CD4-positive, alpha-beta T cell treated with Interferon gamma for 1 hour (primary cell): ENCODE measurements around the gene BCAS3.

Source experiments
- DNase-seq: peaks from one replicate; pipeline ENCODE4 v3.0.0-alpha.2; 2020

BCAS3 gene

DNA sequence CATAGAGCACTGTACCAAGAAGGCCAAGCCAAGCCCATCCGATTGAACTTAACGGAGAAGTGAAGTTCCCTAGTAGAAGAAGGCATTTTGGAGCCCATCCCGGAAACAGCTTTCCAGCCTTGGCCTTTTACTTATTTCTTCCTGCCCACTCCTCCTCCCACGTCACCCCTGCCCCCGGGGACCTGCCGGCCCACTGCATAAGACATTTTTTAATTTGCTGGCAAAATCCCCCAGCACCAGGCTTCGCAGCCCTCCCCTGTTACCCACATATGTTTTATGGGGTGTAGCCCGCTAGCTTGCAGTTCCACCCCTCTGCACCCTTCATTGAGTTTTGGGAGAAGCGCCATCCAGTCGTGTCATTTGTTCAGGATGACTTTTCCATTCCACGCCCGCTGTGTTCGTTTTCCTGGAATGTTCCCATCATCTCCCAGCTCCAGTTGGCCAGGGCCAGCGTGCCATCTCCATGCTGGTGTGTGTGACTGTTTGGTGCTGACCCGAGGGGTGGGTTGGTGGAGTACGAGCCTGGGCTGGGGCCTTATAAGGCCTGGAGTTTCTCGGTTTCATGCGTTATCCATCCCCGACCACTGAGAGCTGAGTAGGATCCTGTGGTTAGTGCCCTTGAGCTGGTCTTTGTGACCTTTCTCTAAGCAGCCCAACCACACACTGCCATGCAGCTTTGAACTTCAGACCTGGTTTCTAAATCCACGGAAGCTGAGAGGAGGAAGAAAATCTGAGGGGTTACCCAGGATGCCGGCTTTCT, 702.0 kb downstream of the BCAS3 start:
- no peak for DNase-seq

- no peak for DNase-seq
These were observed 702.7 kb downstream of the BCAS3 start for GRCh38 chr17:61380217-61380835.

DNA sequence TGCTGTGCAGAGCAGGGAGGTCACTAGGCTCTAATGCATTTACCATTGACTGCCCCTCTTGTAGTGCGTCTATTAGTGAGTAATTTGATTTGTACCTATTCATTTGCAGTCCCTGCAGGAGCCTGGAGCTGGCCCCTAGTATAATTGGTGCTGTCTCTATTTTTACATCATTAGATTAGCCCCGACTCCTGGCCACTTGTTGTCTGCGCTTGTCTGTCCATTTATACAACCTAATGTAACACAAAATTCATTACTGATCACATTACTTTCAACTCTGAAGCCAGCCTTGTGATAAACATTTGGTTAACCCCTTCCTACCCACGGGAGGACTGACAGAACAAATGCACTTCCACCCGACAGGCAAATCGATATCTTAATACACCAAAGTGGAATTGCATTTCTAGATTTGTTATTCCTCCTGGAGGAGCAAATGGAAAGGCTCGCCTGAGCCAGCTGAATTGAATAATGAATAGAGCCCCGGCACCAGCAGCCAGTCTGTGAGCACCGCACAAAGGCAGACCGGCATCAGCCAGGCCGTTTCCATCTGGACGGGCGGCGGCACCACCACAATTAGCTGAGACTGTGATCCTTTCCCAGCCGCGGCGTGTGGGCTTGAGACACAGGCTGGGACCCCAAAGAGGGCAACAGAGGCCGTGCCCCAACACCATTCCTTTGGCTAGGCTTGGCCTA, 703.3 kb downstream of the BCAS3 start:
- no peak for DNase-seq

DNA sequence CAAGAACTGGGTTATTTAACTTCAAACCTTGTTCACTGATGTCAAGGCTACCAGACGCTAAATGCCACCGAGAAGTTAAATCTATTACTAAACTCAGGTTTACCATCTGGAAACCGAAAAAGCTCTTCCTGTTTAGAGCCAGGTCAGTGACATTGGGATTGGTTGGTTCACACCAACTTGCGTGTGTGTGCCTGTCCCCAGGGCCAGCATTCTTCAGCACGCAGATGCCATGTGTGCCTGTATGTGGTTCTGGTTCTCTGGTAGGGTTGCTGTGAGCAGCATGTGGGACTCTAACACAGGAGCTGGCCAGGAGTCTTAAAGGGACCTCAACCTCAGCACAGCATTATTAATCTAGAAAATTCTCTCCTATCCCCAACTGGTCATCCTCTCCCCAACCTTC, 703.9 kb downstream of the BCAS3 start:
- DNase-seq = no peak

DNA sequence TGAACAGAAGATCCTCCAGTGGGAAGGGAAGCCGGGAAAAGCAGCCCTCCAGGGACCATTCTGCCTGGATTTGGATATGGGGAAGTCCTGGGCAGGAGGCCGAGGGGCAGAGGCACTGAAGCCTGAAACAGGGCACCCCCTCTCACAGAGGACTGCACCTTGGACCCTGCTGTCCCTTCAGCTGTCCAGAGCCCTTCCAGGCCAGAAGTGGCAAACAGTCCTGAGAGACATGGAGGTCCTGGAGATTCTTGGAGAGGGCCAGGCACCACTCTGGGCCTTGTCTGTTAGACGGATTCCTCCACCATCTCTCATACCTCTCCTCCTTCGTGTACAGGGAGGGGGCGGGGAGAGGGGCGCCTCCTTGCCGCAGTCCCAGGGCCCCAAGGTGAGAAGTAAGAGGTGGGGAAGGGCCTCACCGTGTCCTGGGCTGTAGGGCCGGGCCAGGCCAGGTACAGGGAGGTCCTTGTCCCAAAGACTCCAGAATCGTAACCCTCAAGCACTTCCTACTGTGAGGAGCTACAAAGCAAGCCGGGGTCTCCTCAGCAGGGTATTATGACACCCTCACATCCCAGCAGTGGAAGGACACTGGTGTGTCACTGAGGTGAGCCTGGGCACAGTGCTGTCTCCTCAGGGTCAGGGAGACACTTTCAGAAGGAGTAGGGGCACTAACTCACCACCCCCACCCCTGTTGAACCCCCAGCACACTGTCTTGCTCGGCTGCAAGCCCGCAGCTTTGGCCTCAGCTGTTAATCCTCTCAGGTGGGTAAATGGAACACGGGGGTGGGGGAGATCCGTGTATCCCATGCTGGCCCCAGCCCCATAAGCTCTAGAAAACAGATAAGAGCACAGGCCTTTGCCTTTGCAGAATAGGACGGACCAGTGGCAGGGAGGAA, 705.4 kb downstream of the BCAS3 start:
- DNase-seq = no peak

GRCh38 chr17:61383689-61384201, 706.1 kb downstream of the BCAS3 start:
- no peak for DNase-seq

GRCh38 chr17:61384354-61384691, 706.7 kb downstream of the BCAS3 start:
- no peak for DNase-seq

DNA sequence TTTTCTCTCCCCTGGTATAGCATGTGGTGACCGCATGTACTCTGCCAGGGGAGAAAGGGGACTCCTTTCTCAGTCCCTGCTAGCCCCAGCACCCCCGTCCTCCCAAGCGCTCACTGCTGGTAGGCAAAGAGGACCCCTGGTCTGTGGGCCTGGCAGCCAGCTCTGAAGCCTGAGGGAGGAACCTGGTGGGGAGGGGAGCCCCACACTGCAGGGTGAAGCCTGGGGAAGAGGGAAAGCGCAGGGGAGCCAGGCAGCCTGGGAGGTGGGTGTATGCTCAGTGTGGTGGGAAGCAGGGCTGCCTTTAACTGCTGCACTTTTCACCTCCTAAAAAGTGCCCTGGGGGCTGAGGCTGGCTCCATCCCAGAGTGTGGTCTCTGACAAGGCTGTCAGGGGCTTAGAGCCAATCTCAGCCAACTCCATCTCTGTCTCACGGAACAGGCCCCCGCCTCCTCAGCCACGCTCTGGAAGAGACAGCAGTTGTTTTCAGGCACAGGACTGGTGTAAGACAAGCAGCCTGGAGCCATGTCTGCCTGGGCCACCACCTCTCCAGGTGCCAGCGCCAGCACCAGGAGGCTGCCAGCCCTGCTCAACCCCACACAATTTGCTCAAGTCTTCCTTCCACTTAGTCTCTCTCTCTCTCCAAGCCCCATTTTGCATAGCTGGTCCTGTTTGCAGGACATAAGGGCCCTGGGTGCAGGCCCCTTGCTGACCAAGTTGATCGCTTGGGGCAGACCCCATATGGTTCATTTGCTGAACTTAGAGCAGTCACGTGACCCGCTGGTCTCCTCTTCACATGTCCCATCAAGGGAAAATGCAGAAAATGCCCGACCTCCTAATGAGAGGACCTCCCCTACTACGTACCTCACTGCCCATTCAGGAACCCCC, 707.3 kb downstream of the BCAS3 start:
- no peak for DNase-seq

DNA sequence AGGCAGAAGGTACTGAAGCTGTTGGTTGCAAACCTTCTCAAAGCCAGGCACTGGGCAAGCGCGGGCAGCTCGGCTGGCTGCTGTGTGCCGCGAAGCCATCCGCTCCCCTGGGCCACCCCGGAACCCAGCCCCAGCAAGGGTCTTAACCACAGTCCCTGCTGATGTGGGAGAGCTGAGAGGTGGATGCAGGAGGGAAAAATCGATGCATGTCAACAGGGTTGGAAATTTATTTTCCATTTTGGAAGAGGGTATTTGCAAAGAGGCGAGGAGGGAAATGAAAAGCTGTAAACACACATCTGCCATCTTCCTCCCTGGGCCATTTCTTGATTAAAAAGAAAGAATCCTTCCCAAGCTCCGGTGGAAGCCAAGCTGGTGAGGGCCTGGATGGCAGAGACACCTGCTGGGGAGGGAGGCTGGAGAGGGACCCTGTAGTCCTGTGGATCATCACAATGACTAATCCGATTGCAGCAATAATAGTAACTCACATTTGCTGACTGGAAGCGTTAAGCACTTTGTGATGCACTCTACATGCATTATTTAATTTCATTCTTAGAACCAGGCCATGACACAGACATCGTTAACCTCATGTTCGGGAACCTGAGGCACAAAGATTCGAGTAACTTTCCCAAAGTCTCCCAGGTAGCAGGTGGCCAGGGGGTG, 708.1 kb downstream of the BCAS3 start:
- no peak for DNase-seq

DNA sequence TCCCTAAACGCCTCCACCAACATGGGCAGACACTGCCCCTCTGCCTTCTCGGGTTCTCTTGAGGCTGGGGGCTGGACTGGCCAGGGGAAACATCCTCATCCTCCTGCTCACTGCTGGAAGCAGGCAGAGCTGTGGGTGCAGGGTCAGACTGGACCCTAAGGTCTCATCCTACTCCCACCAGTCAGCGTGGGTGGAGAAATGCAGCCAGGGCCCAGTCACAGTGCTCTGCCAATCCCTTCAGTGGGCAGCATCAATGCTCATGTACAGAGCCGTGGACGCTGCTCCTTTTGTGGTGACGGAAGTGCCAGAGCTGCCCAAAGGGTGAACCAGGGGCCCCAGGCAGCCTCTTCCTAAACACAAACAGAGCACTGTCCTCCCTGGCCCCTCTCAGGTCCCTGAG, 708.6 kb downstream of the BCAS3 start:
- no peak for DNase-seq

DNA sequence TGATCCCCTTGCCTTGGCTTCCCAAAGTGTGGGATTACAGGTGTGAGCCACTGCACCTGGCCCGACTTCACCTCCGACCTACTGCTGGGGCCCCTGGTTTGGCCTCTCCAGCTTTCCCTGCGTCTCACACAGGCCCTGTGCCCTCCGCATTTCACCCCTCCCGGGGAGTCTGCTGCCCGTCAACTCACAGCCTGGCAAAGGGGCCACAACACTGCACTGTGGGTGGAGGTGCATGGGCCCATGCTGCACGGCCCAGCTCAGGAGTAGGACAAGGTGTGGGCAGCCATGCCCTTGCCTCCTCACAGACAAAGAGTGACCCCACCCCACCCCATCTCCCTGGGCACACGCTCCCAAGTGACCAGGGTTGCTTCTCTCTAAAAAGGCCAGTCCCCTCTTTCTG, 709.4 kb downstream of the BCAS3 start:
- DNase-seq = no peak

GRCh38 chr17:61387511-61388305, 710.1 kb downstream of the BCAS3 start:
- no peak for DNase-seq

DNA sequence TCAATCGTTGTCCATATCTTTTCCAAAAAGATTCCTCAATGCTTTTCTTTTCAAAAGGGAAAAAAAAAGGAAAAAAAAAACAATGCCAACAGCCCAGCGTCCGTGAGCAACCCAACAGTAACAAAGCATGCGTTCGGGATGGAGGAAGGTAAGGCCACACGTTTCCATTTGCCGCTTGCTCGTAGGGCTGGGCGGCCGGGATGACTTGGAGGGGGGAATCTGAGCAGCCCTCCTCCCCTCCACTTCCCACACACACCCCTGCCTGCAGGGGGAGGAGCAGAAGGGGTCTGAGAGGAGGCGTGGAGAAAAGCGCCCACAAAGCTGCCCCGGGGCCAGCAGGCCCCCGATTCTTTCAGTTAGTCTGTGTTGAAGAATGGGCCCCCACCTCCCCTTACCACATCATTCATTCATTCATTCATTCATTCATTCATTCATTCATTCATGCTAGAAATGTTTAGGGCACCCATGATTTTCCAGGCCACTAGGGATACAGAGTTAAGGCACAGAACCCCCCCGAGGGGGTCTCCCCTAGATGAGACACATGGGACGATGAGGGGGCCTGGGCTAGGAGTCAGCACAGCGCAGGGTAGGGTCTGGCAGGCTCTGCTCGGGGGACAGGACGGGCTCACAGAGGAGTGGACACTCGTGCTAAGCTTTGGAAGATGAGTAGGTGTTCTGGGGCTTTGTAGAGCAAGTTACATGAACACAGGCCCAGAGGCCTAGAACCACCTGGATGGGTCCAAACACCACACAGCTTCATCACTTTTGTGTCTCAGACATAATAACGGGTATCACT, 711.1 kb downstream of the BCAS3 start:
- DNase-seq = no peak

DNA sequence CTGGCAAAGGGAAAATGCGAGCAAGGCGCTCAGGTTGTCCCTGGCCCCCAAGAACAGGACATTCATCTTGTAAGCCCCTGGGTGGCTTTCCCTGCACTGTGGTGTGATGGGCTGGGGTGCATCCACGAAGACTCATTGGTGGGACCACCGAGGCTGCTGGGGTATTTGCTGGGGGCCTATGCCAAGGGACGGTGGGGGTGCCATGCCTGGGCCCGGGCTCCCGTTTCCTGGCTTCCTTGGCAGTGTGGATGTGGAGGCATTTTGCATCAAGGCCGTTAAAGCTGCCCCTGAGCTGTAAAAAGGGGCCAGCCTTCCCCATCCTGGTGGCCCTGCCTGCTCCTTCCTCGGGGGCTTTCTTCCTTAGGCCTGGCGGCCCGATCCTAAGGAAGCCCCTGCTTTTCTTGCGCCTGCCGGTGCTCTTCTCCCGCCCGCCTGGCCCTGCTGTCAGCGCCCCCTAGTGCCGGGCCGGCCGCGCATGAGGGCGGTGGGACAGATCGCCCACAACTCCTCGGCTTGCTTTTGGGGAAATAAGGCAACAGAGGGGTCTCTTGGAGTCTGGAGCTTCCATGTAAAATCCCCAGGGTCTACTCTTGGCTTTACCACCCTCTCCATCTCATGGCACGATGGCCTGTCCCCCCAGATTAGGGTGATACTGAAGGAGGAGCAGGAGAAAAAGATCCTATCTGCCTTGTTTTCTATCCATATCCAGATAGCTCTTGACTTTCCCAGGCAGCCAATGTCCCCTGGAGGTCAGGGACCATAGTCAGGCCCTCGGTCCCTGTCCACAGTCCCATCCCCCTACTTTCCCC, 712.2 kb downstream of the BCAS3 start:
- no peak for DNase-seq

DNA sequence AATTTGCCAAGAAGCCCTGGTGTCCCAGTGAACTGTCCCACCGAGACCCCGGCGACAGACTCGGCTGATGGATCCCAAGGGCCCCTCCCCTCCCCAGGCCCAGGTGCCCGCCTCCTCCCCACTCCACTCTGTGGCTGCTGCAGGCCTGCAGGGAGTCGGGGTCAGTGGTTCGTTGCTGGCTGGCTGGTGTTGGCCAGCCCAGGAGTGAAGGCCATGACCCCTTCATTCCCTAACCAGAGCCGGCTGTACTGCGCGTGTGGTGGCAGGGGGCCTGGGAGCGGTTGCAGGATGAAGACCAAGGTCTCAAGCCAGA, 712.8 kb downstream of the BCAS3 start:
- no peak for DNase-seq

GRCh38 chr17:61391595-61392291, 714.1 kb downstream of the BCAS3 start:
- DNase-seq = no peak

DNA sequence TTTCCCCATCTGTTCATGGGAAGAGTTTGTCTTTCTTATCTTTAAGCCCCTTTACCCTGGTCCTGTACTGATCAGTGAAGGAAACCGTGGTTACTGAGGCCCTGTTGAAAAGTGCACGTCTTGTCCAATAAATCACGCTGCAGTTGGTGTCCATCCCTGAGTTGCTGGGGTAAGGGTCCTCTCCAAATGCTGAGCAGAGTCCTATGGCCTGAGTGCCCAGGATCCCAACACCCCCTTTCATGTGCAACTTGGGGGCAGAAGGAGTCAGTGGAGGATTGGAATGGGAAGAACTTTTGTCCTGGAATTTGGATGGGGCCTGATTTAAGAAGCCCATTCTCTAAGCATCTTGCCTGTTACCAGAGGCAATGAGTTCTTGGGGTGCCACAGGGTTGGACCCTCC, 715.0 kb downstream of the BCAS3 start:
- DNase-seq = no peak

DNA sequence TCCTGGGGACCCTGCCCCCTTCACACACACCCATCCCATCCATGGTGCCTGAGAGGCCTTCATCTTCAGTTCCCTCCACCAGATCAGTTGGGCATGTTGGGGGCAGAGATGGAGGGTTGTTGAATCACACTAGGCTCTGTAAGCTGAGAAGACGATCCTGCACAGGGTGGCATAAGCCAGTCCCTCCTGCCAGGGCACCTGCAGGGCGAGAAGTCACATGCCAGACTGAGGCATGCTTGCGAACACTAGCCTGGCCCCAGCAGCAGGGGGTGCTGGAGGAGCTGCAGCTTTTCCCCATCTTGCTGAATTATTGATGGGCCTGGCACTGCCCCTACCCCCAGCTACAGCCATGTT, 715.9 kb downstream of the BCAS3 start:
- DNase-seq = no peak
